ENCODE data around the gene PTPRU.

Gene PTPRU

GRCh38 chr1:29319300-29320110, 83.2 kb downstream of the PTPRU start:
- no peak for DNase-seq

- no peak for DNase-seq
These were observed 84.0 kb downstream of the PTPRU start for GRCh38 chr1:29320156-29320940.

- no peak for DNase-seq
These were observed 84.9 kb downstream of the PTPRU start for GRCh38 chr1:29321176-29321575.

- no peak for DNase-seq
These were observed 85.9 kb downstream of the PTPRU start for GRCh38 chr1:29322147-29322694.

- DNase-seq, result no peak
These were observed 86.7 kb downstream of the PTPRU start for GRCh38 chr1:29322861-29323585.

- no peak for DNase-seq
These were observed 87.3 kb downstream of the PTPRU start for GRCh38 chr1:29323636-29324035.

- DNase-seq, result no peak
These were observed 87.9 kb downstream of the PTPRU start for GRCh38 chr1:29324202-29324601.

GRCh38 chr1:29324771-29325351, 88.5 kb downstream of the PTPRU start:
- no peak for DNase-seq

- no peak for DNase-seq
These were observed 89.4 kb downstream of the PTPRU start for GRCh38 chr1:29325675-29326074.

GRCh38 chr1:29326123-29326522, 89.8 kb downstream of the PTPRU start:
- DNase-seq, result no peak

GRCh38 chr1:29327223-29327935, 91.1 kb downstream of the PTPRU start:
- DNase-seq, result no peak

- no peak for DNase-seq
These were observed 92.9 kb downstream of the PTPRU start for GRCh38 chr1:29329022-29329775.

GRCh38 chr1:29330089-29330488, 93.8 kb downstream of the PTPRU start:
- DNase-seq, result no peak

GRCh38 chr1:29330856-29331255, 94.5 kb downstream of the PTPRU start:
- DNase-seq, result no peak

- no peak for DNase-seq
These were observed 95.0 kb downstream of the PTPRU start for GRCh38 chr1:29331309-29331708.

GRCh38 chr1:29331729-29332128, 95.4 kb downstream of the PTPRU start:
- DNase-seq, result no peak

GRCh38 chr1:29332204-29332603, 95.9 kb downstream of the PTPRU start:
- peak; percentile 30 for DNase-seq

GRCh38 chr1:29333008-29333407, 96.7 kb downstream of the PTPRU start:
- DNase-seq, result no peak

- no peak for DNase-seq
These were observed 99.3 kb downstream of the PTPRU start for GRCh38 chr1:29335573-29335972.

GRCh38 chr1:29338908-29339575, 102.7 kb downstream of the PTPRU start:
- DNase-seq, result no peak

GRCh38 chr1:29341936-29342335, 105.6 kb downstream of the PTPRU start:
- no peak for DNase-seq

All from activated CD4-positive, alpha-beta T cell treated with anti-CD3 and anti-CD28 coated beads, Interleukin-2, amount 50 U/mL, for 16 hours (primary cell).